ENCODE results near the gene YY2.

GRCh38 chrX:21813612-21814368, 42.0 kb upstream of the YY2 start:
- TF ChIP-seq POLR2A (IDR thresholded peaks at IDR 0.05) = no peak
- TF ChIP-seq CTCF (IDR thresholded peaks at IDR 0.05) = no peak

Data from thyroid gland (tissue), 4 donors.